A673 (cell line): ENCODE measurements around the gene ADRA2A. TPM values are rescaled to one million over a fixed set of nuclear protein-coding genes. Genes with fewer than 3 reads are reported as not detected.

Source experiments
- BruUV-seq: library from RNA; stranded (reverse); fragments of 400-500 nt; replicated peaks from 2 replicates; lab custom pipeline; 2021; lab: Mats Ljungman, UMichigan
- CTCF ChIA-PET: fragments of 300-600 bp; sonication (Branson Sonifier 250); formaldehyde crosslinking; loops from one replicate; lab custom pipeline; 2022; ENCODE audit warnings: antibody characterized with exemption; lab: Charles Lee
- POLR2A ChIA-PET: fragments of 300-600 bp; sonication (Branson Sonifier 250); formaldehyde crosslinking; loops from one replicate; lab custom pipeline; 2022; ENCODE audit warnings: antibody characterized with exemption; ENCODE audit not compliant: low non-redundant PET; lab: Charles Lee
- DNase-seq: peaks from one replicate; pipeline ENCODE4 v3.0.0-alpha.2; 2015; ENCODE audit warnings: low spot score
- H3K27ac ChIP-seq: fragments of 200-600 bp; sonication (generic); 2 replicates; pipeline ENCODE4 v1.5.1; 2016; ENCODE audit warnings: mixed run types, low read depth, mild to moderate bottlenecking, mixed read lengths, antibody characterized with exemption, low read length; ENCODE audit not compliant: poor library complexity, severe bottlenecking
- H3K27me3 ChIP-seq: fragments of 200-600 bp; sonication (generic); replicated peaks from 2 replicates; pipeline ENCODE4 v1.6.1; 2017; ENCODE audit warnings: mixed run types, low read depth, mild to moderate bottlenecking, mixed read lengths, antibody characterized with exemption, low read length; ENCODE audit not compliant: insufficient read depth, poor library complexity
- H3K36me3 ChIP-seq: fragments of 200-600 bp; sonication (generic); 2 replicates; pipeline ENCODE4 v1.6.1; 2016; ENCODE audit warnings: mixed run types, mild to moderate bottlenecking, mixed read lengths, antibody characterized with exemption, low read length; ENCODE audit not compliant: insufficient read depth, poor library complexity, severe bottlenecking
- H3K4me1 ChIP-seq: fragments of 200-600 bp; sonication (generic); 2 replicates; pipeline ENCODE4 v1.6.1; 2017; ENCODE audit warnings: mixed run types, mild to moderate bottlenecking, mixed read lengths, antibody characterized with exemption, low read length; ENCODE audit not compliant: insufficient read depth, poor library complexity, severe bottlenecking
- H3K4me3 ChIP-seq: fragments of 200-600 bp; sonication (generic); 2 replicates; pipeline ENCODE4 v1.5.1; 2016; ENCODE audit warnings: low read depth, mixed run types, mild to moderate bottlenecking, mixed read lengths, low read length; ENCODE audit not compliant: poor library complexity, severe bottlenecking
- H3K9me3 ChIP-seq: fragments of 200-600 bp; sonication (generic); 2 replicates; pipeline ENCODE4 v1.6.1; 2016; ENCODE audit warnings: mixed run types, low read depth, mild to moderate bottlenecking, mixed read lengths, antibody characterized with exemption, low read length; ENCODE audit not compliant: poor library complexity, severe bottlenecking
- EZH2 ChIP-seq: fragments of 200-600 bp; sonication (generic); IDR thresholded peaks from 2 replicates; pipeline ENCODE4 v1.6.1; 2017; ENCODE audit warnings: borderline replicate concordance, low read depth, mild to moderate bottlenecking, mixed read lengths, antibody characterized with exemption, low read length; ENCODE audit not compliant: poor library complexity, severe bottlenecking
- intact Hi-C: fragments of 100-400 bp; cut with micrococcal nuclease; formaldehyde crosslinking; loops from one replicate; pipeline ENCODE4 v1.10.0; 2022; ENCODE audit not compliant: unreplicated experiment
- total RNA-seq: library from RNA; stranded (reverse); gene quantifications from 2 replicates; pipeline ENCODE4 v1.2.3, GENCODE V29; 2021
- TF ChIP-seq, protein P1 (sequence below): fragments of 300-800, 200-600 bp; sonication (generic); conservative IDR thresholded peaks from 2 replicates; pipeline ENCODE4 v1.5.1; 2017; ENCODE audit warnings: low read depth, mild to moderate bottlenecking, antibody characterized with exemption, low read length, moderate library complexity, mixed read lengths

ADRA2A gene
- total RNA-seq, 1 experiment from 2014 or later, result not detected

- intact Hi-C loops, result no loop called here
- H3K9me3 ChIP-seq, result no peaks in the 10 kb centered on the region
- no peaks in the 10 kb centered on the region for H3K36me3 ChIP-seq
- TF ChIP-seq EZH2, result no peak
- TF ChIP-seq, protein P1, sequence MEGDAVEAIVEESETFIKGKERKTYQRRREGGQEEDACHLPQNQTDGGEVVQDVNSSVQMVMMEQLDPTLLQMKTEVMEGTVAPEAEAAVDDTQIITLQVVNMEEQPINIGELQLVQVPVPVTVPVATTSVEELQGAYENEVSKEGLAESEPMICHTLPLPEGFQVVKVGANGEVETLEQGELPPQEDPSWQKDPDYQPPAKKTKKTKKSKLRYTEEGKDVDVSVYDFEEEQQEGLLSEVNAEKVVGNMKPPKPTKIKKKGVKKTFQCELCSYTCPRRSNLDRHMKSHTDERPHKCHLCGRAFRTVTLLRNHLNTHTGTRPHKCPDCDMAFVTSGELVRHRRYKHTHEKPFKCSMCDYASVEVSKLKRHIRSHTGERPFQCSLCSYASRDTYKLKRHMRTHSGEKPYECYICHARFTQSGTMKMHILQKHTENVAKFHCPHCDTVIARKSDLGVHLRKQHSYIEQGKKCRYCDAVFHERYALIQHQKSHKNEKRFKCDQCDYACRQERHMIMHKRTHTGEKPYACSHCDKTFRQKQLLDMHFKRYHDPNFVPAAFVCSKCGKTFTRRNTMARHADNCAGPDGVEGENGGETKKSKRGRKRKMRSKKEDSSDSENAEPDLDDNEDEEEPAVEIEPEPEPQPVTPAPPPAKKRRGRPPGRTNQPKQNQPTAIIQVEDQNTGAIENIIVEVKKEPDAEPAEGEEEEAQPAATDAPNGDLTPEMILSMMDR, result no peak
- peaks cover 20% of the 10 kb centered on the region for H3K27me3 ChIP-seq
- no peak overlapping the region for H3K27ac ChIP-seq
- no peaks in the 10 kb centered on the region for H3K4me1 ChIP-seq
- DNase-seq, result no peak
- BruUV-seq, result no TSS peak
- CTCF ChIA-PET, result no interaction called here
- no peak overlapping the region for H3K4me3 ChIP-seq
- POLR2A ChIA-PET, result no interaction called here
These were observed 31.0 kb downstream of the ADRA2A start for GRCh38 chr10:111107846-111108245.

DNA sequence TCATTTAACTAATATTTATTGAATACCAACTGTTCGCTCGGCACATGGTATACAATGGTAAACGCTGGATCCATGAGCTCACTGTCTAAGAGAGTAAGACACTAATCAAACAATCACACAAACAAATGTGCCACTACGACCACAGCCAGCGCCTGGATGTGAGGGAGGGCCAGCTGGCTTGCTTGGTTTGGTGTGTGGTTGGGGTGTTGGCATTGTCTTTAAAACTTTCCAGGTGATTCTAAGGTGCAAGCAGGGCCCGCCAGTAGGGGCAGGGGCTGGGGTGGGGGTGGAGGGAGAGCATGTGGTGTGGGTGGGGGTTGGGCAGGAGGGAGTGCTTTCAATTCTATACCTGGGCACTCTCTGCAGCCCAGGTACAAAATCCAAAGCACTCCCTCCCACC is 31.6 kb downstream of the ADRA2A start:
- no peak for DNase-seq
- BruUV-seq, result no TSS peak
- TF ChIP-seq, protein P1, result no peak
- no peak for TF ChIP-seq EZH2
- H3K27me3 ChIP-seq, result peaks cover 15% of the 10 kb centered on the region
- H3K27ac ChIP-seq, result no peak overlapping the region
- H3K9me3 ChIP-seq, result no peaks in the 10 kb centered on the region
- H3K4me1 ChIP-seq, result no peaks in the 10 kb centered on the region
- no peak overlapping the region for H3K4me3 ChIP-seq
- no peaks in the 10 kb centered on the region for H3K36me3 ChIP-seq
- ChIA-PET POLR2A (no interaction called here), CTCF (no interaction called here)
- intact Hi-C loops, result no loop called here

- DNase-seq, result no peak
- ChIA-PET CTCF (no interaction called here), POLR2A (no interaction called here)
- intact Hi-C loops, result no loop called here
- Histone ChIP-seq H3K27ac (no peak overlapping the region), H3K9me3 (no peaks in the 10 kb centered on the region), H3K4me3 (no peak overlapping the region), H3K36me3 (no peaks in the 10 kb centered on the region), H3K4me1 (no peaks in the 10 kb centered on the region), H3K27me3 (peaks cover 13% of the 10 kb centered on the region)
- no TSS peak for BruUV-seq
- TF ChIP-seq EZH2, result no peak
- TF ChIP-seq, protein P1, result no peak
These were observed 32.8 kb downstream of the ADRA2A start for GRCh38 chr10:111109501-111110242.
